ENCODE data around the gene ZNF483.

GRCh38 chr9:111531716-111532115 is 6.7 kb downstream of the ZNF483 start:
- TF ChIP-seq, protein P1, sequence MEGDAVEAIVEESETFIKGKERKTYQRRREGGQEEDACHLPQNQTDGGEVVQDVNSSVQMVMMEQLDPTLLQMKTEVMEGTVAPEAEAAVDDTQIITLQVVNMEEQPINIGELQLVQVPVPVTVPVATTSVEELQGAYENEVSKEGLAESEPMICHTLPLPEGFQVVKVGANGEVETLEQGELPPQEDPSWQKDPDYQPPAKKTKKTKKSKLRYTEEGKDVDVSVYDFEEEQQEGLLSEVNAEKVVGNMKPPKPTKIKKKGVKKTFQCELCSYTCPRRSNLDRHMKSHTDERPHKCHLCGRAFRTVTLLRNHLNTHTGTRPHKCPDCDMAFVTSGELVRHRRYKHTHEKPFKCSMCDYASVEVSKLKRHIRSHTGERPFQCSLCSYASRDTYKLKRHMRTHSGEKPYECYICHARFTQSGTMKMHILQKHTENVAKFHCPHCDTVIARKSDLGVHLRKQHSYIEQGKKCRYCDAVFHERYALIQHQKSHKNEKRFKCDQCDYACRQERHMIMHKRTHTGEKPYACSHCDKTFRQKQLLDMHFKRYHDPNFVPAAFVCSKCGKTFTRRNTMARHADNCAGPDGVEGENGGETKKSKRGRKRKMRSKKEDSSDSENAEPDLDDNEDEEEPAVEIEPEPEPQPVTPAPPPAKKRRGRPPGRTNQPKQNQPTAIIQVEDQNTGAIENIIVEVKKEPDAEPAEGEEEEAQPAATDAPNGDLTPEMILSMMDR (IDR thresholded peaks at IDR 0.05; ENCODE audit: insufficient read depth, low read depth, low read length): no peak
- TF ChIP-seq EZH2 (IDR thresholded peaks at IDR 0.05; ENCODE audit: insufficient read depth, low read length): no peak
